NCI-H82 (cell line): ENCODE data around the gene PABPC1L.
A peak's percentile ranks its signal among the peaks of the same experiment; 100 is the strongest.

Experiments
- DNase-seq: peaks from one replicate; lab custom pipeline; 2025; lab: John Stamatoyannopoulos, UW

The PABPC1L gene

DNA sequence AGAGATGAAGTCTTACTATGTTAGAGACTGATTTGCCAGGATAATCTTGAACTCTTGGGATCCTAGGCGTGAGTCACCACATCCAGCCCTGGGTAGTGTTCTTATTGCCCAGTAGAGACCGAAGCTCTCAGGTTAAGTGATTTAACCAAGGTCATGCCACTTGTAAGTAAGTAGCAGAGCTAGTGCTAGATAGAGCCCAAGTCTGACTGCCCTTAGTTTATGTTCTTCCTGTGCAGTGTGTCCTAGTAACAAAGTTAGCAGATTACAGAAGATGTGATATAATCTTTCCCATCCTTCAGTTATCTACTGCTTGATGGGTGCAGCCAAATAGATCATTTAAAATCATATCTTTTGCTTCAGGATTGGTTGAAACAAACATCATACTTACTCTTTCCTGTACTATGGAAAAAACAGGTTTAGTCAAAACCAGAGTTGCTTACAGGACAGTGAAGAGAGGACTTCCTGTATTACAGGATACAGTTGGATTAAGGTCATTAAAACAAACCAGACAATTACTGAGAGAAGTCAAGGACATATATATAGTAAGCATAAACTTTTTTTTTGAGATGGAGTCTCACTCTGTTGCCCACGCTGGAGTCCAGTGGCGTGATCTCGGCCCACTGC is 9.5 kb upstream of the PABPC1L start:
- DNase-seq: no peak

DNA sequence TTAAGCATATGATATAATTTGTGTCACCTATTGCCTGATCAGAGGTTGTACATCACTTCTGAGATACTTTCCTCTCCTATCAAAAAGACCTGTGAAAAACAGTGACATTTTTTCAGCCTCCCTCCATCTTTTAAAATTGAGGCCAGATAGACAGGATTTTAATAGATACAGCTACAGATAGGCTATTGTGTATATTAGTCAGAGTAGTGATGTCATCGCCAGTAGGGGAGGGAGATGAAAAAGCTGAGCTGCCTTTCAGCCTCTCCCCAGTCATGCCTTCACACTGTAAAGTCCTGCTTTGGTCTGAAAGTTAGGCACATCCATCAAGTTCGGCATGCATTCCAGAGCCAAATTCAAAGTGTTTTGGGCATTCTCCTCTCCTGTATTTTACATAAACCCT is 7.9 kb upstream of the PABPC1L start:
- no peak for DNase-seq

DNA sequence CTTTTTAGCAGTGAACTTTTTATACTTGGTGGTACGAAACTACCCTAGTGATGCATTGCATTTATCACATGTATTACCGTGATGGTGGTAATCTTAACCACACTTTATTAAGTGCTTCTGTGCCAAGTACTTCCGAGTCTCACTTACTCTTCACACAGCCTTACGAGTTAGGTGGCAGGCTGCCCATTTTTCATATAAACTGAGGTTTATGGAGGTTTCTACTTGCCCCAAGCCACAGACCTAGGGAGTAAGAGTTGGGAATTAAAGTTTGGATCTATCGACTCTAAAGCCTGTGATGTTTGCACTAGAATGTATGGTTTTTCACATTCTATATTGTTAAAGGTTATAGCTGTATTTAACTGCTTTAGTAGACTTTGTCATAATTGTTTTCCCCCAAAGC is 5.5 kb upstream of the PABPC1L start:
- no peak for DNase-seq

DNA sequence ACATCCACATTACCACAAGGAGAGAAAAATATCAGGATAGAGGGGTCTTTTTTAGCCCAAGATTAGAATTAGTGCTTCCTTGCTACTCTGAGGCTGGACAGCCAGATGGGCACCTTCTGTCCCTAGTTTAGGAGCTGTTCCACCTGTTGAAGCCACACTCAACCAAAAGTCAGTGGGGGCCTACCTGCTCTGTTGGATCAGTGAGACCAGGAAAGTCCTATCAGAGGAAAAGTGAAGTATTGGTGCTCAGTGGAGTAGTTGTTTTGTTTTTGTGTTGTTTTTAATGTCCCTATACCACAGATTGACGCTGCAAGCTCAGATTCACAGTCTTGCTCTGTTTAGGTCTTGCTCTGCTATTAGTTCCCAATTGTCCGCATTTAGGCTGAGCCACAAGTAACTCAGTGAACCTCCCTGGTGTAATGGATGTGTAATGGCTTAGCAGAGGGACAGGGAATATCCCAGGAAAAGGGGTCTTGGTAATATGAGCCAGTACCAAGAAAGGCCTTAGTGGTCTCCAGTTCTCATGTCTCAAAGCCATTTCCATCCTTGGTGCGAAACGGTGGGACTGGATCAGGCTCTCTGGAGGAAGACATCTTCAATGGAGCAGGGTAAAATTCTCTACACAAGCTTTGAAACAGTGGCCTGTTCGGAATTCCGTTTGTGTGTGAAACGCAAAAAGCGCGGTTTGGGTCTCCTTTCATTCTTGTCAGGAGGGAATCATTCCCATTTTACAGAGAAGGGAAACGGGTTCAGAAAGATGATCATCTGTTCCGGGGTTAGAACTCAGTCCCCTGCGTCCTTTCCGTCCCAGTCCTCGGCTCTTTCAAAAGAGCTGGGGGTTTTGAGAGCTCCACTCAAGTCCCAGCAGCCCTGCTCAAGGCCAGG is 631 bp upstream of the PABPC1L start:
- DNase-seq: no peak

DNA sequence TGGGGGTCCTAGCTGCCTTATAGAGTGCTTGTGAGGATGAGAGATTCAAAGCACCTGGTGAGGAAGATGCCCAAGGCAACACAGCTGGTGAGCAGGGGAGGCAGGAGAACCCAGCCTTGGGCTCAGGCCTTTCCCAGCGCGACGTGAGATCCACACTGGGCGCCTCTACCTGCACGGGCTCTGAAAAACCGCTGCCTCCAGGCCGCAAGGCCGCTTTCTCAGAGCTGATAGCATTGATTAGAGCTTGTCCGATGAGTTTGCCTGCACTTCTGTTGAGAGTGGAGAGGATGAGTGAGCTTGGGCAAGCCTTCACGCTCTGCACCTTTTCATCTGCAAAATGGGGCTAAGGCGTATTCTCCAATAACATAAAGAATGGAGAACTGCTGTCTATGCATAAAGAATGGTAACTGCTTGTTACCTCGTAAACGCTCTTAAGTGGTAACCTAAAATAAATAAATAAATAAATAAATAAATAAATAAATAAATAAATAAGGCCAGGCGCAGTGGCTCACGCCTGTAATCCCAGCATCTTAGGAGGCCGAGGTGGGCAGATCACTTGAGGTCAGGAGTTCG is 916 bp downstream of the PABPC1L start:
- DNase-seq: no peak

DNA sequence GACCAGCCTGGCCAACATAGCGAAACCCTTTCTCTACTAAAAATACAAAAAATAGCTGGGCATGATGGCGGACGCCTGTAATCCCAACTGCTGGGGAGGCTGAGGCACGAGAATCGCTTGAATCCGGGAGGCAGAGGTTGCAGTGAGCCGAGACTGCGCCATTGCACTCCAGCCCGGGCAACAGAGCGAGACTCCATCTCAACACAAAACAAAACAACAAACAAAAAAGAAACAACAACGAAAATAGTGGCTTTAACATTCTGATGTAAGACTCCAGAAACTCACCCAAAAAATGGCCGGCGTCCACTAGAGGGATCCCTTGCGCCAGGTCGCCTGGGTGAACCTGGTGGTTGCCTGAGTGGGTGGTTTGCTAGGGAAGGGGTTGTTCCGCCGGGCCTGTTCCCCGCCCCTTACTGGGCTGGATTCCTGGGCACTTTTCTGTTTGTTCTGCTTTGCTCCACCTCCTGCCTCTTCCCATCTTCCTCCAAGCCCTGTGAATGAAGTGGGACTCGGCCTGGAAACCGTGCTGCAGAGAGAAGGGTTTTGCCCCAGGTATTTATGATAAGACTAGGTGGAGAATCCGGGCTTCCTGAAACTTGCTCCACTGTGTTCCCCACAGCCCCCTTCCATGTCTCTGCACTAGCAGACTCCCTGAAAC is 1.5 kb downstream of the PABPC1L start:
- DNase-seq: peak; percentile 54

DNA sequence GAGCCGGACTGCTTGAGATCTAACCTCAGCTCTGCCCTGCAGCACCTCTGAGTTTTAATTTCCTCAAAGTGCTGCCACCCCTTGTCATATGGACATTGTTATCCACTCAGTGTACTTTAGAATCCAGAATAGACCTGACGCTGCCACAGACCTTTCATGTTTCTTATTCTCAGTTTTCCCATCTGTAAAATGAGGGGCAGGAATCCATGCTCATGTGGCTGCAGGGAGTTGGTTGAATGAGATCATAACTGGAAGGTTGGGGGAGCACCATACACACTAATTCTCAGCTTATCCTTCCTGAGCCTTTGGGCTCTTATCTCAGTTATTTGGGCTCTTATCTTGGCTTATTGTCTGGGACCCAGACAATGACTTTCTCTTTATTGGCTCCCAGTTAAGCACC is 2.3 kb downstream of the PABPC1L start:
- no peak for DNase-seq

DNA sequence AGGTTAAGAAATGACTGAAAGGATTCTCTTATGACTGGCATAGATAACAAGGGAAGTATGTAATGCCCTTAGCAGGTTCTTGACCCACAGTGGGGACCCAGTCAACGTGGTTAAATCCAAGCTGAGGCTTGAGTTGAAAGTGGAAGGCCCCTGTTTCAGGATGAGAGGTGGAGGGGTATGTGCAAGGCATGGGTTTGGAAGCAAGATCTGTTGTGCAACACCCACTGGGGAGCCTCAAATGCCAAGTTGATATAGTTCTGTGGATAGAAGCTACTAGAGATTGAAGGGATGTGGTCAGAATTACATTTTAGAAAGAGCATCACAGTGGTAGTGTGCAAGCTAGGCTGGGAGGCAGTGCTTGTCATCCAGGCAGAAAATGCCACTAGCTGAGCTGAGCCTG is 5.1 kb downstream of the PABPC1L start:
- no peak for DNase-seq

DNA sequence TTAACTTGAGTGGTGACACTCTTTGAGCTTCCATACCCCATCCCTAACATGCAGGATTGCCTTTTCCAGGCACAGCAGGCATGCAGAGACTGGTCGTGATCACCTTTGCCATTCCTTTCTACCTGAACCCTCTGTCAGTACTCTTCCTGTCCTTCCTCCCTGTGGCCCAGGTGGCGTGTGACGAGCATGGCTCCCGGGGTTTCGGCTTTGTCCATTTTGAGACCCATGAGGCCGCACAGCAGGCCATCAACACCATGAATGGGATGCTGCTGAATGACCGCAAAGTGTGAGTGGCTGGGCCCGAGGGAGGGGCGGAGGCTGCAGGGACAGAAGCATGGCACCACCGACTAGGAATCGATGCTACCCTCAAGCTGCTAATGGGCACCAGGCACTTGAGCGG is 6.7 kb downstream of the PABPC1L start:
- no peak for DNase-seq

DNA sequence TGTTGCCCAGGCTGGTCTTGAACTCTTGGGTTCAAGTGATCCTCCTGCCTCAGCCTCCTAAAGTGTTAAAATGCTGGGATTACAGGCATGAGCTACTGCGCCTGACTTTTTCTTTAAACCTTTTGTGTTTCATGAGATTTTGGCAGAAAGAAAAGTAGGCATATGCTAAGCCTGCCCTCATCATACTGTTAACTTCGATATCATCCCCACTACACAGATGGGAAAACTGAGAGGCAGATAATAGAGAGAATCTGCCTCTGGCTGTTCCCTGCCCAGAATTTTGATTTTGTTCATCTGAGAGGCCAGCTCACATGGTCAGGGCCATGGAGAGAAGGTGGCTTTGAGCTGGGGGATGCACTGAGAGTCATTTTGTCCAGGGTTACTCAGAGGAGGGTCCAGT is 7.5 kb downstream of the PABPC1L start:
- no peak for DNase-seq

DNA sequence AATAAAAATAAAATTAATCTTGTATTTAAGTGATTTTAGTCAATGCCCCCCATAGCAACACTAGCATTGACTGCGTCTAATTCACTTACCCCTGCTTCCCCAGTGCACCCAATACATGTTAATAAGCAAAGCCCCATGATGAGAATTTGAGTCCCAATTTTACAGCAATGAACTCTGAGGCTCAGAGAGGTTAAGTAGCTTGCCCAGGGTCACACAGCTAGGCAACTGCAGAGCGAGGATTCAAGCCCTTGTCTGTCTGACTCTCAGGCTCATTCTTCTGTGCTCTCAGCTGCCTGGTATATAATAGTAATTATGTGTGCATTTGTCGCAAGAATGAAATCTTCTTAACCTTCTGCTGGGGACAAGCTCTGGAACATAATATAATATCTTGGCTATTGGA is 8.5 kb downstream of the PABPC1L start:
- no peak for DNase-seq

DNA sequence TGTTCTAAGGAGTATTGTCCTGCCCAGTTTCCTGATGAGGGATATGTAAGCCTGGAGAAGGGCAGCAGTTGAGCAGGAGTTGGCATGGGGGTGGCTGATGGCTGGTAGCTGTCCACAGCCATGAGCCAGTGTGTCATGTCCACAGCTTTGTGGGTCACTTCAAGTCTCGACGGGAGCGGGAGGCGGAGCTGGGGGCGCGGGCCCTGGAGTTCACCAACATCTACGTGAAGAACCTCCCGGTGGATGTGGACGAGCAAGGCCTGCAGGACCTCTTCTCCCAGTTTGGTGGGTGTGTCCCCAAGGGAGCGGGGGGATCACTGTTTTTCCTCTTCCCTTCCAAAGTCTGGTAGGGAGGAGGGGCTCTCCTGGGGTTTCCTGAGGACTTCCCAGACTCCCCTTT is 8.9 kb downstream of the PABPC1L start:
- DNase-seq: no peak

DNA sequence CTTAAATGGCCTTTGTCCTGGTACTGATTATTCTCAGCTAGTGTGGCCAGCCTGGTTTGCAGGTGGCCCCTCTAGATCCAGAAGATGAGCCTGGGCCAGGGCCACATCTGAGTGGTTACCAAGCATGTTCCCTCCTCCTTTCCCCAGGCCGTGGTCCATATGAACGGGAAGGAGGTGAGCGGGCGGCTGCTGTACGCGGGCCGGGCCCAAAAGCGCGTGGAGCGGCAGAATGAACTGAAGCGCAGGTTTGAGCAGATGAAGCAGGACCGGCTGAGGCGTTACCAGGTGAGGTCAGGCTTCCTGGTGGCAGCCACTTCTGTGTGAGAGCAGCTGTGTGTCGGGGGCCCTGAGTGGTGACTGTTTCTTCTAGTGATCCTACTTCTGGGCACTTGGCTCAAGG is 11.6 kb downstream of the PABPC1L start:
- DNase-seq: no peak

DNA sequence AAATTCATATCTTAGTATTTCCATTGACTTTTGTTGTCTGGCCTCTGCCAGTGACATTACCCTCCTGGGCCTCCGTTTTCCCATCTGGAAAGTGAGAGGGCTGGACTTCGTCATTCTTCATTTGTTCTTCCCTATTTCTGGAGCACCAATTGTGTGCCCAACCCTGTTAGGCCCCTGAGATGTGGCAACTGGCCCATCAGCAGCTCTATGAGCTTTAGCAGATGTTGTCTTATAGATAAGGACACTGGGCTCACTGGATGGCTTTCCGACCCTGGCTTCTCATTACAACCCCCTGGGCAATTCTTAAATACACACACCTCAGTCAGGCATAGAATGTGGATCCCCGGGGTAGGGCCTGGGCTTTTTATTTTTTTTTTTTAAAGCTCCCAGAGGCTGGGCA is 14.7 kb downstream of the PABPC1L start:
- no peak for DNase-seq

DNA sequence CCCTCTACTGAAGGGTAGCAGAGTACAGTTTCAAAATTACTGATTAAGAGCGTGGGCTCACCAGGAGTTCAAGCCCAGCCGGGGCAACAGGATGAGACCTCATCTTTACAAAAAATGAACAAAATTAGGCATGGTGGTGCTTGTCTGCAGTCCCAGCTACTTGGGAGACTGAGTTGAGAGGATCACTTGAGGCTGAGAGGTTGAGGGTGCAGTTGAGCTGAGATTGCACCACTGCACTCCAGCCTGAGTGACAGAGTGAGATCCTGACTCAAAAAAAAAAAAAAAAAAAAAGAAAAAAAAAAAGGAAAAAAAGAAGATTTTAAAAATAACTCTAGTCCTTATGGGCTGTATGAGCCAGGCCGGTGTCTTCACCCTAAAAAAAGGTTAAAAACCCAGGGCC is 18.7 kb downstream of the PABPC1L start:
- DNase-seq: no peak

DNA sequence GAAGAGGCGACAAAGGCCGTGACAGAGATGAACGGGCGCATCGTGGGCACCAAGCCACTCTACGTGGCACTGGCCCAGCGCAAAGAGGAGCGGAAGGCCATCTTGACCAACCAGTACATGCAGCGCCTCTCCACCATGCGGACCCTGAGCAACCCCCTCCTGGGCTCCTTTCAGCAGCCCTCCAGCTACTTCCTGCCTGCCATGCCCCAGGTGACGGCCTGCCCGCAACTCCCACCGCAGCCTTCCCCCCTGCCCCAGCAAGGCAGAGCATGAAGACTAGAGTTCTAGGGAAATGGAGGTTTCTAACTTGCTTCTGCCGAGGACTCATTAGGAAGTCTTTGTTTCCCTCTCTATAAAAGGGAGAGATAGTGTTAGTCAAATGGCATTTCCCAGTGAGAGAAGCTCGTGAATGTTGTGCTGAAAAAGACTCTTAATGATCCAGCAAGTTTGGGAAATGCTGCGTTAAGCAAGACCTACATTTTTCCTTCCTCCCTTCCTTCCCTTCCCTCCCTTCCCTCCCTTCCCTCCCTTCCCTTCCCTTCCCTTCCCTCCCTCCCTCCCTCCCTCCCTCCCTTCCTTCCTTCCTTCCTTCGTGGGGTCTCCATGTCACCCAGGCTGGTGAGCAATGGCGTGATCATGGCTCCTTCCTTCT is 20.8 kb downstream of the PABPC1L start:
- DNase-seq: no peak

DNA sequence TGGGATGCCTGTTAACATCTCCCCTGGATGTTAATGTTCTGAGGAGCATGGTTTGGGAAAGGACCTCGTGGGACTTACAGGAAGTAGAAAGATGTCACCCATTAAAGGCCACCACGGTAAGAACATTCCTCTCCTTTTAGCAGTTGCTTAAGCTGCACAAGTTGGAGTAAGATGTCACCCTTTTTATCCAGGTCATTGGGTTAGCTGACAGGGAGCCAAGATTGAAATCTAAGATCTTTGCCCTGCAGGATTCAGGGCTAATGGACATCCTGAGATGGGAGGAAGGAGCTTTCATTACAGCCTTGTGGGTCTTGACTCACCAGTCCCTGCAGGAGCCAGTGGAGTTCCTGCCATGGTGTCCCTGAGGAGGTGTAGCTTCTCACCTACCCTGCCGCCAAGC is 22.1 kb downstream of the PABPC1L start:
- no peak for DNase-seq

DNA sequence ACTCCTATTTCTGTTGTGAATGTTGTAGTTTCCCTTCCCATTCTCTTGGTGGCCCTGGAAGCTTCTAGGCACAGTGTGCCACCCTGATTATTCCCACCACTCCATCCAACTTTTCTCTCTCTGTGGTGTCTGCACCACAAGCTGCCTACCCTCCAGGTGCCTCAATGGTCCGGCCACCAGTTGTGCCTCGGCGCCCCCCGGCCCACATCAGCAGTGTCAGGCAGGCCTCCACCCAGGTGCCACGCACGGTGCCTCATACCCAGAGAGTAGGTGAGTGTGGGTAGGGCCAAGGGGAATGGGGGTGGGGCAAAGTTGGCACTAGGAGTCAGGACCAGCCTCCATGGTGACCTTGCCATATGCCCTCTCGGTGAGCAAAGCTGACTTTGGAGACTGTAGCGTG is 23.1 kb downstream of the PABPC1L start:
- no peak for DNase-seq

DNA sequence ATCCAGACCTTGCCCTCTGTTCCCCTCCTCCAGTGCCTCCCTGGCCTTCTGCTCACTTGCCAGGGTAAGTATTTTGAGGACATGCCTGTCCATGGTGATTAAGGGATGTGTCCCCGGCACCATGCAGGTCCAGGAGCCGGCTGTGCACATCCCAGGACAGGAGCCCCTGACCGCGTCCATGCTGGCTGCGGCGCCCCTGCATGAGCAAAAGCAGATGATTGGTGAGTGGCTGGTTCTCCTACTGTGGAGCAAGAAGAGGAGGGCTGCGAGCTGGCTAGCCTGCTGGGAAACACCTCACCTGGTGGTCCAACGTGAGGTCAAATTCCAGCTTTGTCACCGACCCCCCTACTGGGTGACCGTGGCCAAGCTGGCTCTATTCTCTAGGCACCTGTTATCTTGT is 26.6 kb downstream of the PABPC1L start:
- no peak for DNase-seq

DNA sequence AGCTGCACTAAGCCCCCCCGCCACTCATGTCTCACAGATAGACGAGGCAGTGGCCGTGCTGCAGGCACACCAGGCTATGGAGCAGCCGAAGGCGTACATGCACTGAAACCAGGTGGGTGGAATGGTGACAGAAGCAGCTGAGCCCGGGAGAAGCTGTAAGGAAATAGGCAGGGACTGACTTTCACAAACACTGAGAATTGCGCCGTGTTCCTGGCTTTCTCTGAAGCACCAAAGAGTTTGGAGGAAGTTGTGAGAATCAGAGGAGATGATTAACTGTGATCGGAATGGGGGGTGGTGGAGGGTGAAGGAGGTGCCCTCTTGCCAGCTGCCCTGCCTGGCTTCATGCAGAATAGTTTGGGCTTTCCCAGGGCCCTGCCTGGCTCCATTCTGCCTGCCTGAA is 28.8 kb downstream of the PABPC1L start:
- no peak for DNase-seq

DNA sequence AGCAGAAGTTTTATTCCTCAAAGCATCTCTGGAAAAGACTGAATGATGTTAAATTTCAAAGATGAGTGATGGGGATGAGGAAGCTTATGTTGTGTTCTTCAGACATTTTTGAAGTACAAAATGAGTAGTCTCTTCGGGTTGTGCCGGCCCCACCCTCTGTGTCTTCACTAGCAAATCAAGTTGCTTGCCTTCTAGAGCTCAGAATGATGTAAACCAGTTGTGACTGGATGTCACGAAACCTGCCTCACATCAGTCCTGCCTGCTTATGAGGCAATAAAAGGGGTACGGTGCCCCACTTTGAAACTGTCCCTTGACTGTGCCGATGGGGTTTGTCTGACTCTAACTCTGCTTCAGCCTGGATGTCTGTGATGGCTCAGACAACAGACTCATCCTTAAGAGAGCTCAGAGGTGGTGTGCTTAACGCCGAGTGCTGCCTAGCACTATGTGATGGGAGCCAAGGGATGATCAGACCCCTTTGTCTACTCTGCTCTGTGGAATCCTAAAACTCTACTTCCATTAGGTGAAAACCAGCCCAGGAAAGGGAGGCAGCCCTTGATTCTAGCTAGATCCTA is 31.3 kb downstream of the PABPC1L start:
- no peak for DNase-seq
